ENCODE data around the gene SERTAD1.

The SERTAD1 gene

GRCh38 chr19:40380199-40381037 lies 45.4 kb downstream of the SERTAD1 start:
- no peak overlapping the region for H3K27ac ChIP-seq
- no peak for TF ChIP-seq CTCF (conservative IDR thresholded peaks at IDR 0.05; ENCODE audit: low read depth)
- ChIA-PET CTCF (no interaction called here), POLR2A (ENCODE audit: low non-redundant PET) (no interaction called here)
- DNase-seq (ENCODE audit: low spot score): no peak

DNA sequence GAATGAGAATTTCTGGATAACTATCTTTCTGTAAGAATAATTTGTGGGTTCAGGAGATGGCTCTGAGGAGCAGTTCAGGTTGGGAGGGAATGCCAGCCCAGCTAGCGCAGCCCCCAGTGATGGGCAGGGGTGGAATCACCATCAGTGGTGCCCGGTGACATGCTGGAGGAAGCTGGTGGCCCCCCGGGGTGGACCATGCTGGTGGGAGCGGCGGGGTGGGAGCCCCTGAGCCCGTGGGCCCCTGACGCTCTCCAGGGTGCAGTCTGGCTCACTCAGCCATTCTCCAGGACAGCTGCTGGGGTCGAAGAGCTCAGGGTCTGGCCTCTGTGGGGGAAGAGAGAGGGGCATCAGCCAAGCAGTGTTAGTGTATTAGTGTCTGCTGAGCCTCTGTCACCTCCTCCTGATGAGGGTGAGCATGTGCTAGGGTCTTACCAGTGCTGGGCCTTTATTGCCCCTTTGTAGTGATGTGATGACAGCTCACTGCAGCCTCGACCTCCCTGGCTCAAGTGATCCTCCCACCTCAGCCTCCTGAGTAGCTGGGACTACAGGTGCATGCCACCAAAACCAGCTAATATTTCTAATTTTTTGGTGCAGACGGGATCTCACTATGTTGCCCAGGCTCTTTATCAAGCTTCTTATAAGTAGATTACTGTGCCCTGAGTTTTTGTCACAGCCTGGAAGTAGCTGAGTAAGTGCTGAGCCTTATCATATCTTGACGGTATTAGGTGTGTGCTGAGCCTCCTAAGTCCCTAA lies 46.2 kb downstream of the SERTAD1 start:
- CTCF ChIA-PET: no interaction called here
- no peak for TF ChIP-seq CTCF (conservative IDR thresholded peaks at IDR 0.05; ENCODE audit: low read depth)
- H3K27ac ChIP-seq: peak overlapping the region; percentile 42
- DNase-seq (ENCODE audit: low spot score): no peak
- POLR2A ChIA-PET (ENCODE audit: low non-redundant PET): no interaction called here

- no peak for DNase-seq (ENCODE audit: low spot score)
- ChIA-PET CTCF (interaction anchor here (0.6 kb wide), 1 partner anchor 140 kb away, joined by 3 read pairs; no protein-coding TSS in a partner anchor), POLR2A (ENCODE audit: low non-redundant PET) (no interaction called here)
Measured at GRCh38 chr19:40378509-40378908, 47.3 kb downstream of the SERTAD1 start.

DNA sequence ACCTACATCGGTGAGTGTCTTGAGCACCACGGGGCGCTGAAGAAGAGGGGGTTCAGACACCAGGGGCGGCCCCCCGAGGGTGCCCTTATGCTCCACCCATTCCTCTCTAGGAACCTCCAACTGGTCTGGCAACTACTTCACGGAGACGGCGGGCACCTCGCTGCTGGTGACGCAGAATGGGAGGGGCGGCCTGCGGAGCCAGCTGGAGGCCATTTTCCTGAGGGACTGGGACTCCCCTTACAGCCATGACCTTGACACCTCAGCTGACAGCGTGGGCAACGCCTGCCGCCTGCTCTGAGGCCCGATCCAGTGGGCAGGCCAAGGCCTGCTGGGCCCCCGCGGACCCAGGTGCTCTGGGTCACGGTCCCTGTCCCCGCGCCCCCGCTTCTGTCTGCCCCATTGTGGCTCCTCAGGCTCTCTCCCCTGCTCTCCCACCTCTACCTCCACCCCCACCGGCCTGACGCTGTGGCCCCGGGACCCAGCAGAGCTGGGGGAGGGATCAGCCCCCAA lies 47.9 kb downstream of the SERTAD1 start:
- TF ChIP-seq CTCF (conservative IDR thresholded peaks at IDR 0.05; ENCODE audit: low read depth): no peak
- CTCF ChIA-PET: interaction anchor here (0.6 kb wide), 1 partner anchor 140 kb away, joined by 3 read pairs; no protein-coding TSS in a partner anchor
- no peak for DNase-seq (ENCODE audit: low spot score)
- POLR2A ChIA-PET (ENCODE audit: low non-redundant PET): no interaction called here
- peak overlapping the region; percentile 42 for H3K27ac ChIP-seq

More at GRCh38 chr19:40378509-40378908, 47.3 kb downstream of the SERTAD1 start:
- peak overlapping the region; percentile 42 for H3K27ac ChIP-seq
- TF ChIP-seq CTCF (conservative IDR thresholded peaks at IDR 0.05; ENCODE audit: low read depth): no peak

DNA sequence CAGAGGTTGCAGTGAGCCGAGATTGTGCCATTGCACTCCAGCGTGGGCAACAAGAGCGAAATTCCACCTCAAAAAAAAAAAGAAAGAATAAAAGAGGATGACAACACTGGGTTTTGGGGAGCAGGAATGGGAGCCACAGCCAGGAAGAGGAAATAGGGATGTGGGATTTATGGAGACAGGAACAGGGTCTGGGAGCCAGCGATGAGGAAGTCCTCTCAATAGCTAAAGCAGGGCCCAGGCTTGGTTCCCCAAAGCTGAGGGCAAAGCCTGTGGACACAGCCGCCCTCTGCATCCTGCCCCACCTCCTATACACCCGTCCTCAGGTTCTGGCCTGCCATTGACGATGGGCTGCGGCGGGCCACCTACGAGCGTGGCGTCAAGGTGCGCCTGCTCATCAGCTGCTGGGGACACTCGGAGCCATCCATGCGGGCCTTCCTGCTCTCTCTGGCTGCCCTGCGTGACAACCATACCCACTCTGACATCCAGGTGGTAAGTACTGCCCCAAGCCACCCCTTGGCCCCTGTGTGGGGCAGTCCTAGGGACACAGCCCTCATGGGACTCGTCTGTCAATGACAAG lies 49.4 kb downstream of the SERTAD1 start:
- CTCF ChIA-PET: no interaction called here
- DNase-seq (ENCODE audit: low spot score): no peak
- POLR2A ChIA-PET (ENCODE audit: low non-redundant PET): no interaction called here
- H3K27ac ChIP-seq: no peak overlapping the region
- no peak for TF ChIP-seq CTCF (conservative IDR thresholded peaks at IDR 0.05; ENCODE audit: low read depth)

GRCh38 chr19:40374084-40374483 lies 51.7 kb downstream of the SERTAD1 start:
- no peak for TF ChIP-seq CTCF (conservative IDR thresholded peaks at IDR 0.05; ENCODE audit: low read depth)
- ChIA-PET POLR2A (ENCODE audit: low non-redundant PET) (no interaction called here), CTCF (interaction anchor here (0.6 kb wide), 1 partner anchor 11 kb away, joined by 6 read pairs; no protein-coding TSS in a partner anchor)
- no peak for DNase-seq (ENCODE audit: low spot score)
- no peak overlapping the region for H3K27ac ChIP-seq
